HG03039 (cell line): ENCODE data around the gene TNIK.
"Not testable (repeated sequence)": the region's sequence is repeated elsewhere in the genome, so short reads cannot be mapped to it uniquely, and the experiment has no call there.

Source experiments
- ATAC-seq: cut with Tn5 transposase; IDR thresholded peaks from one replicate; pipeline ENCODE4 v1.9.1; 2021; ENCODE audit warnings: mild to moderate bottlenecking, moderate library complexity; ENCODE audit not compliant: unreplicated experiment

TNIK gene

GRCh38 chr3:171446801-171447578, 13.2 kb downstream of the TNIK start:
- no peak for ATAC-seq

GRCh38 chr3:171446301-171446700, 13.9 kb downstream of the TNIK start:
- no peak for ATAC-seq

GRCh38 chr3:171445620-171446204, 14.5 kb downstream of the TNIK start:
- no peak for ATAC-seq

GRCh38 chr3:171444001-171444690, 16.1 kb downstream of the TNIK start:
- ATAC-seq = no peak

- no peak for ATAC-seq
These were observed 16.8 kb downstream of the TNIK start for GRCh38 chr3:171443211-171443957.

GRCh38 chr3:171442184-171442583, 18.0 kb downstream of the TNIK start:
- ATAC-seq = no peak

GRCh38 chr3:171441381-171441780, 18.8 kb downstream of the TNIK start:
- no peak for ATAC-seq

- ATAC-seq = no peak
These were observed 20.2 kb downstream of the TNIK start for GRCh38 chr3:171439996-171440395.

GRCh38 chr3:171437115-171437756, 23.0 kb downstream of the TNIK start:
- ATAC-seq = no peak

- no peak for ATAC-seq
These were observed 23.8 kb downstream of the TNIK start for GRCh38 chr3:171436380-171436779.

- ATAC-seq = no peak
These were observed 24.4 kb downstream of the TNIK start for GRCh38 chr3:171435757-171436156.

GRCh38 chr3:171435143-171435542, 25.1 kb downstream of the TNIK start:
- ATAC-seq = no peak

GRCh38 chr3:171432548-171432947, 27.7 kb downstream of the TNIK start:
- ATAC-seq = no peak

GRCh38 chr3:171431550-171431949, 28.7 kb downstream of the TNIK start:
- no peak for ATAC-seq

GRCh38 chr3:171430530-171430929, 29.7 kb downstream of the TNIK start:
- no peak for ATAC-seq

GRCh38 chr3:171429635-171430034, 30.6 kb downstream of the TNIK start:
- no peak for ATAC-seq

- no peak for ATAC-seq
These were observed 31.3 kb downstream of the TNIK start for GRCh38 chr3:171428892-171429291.

GRCh38 chr3:171428321-171428787, 31.9 kb downstream of the TNIK start:
- ATAC-seq = no peak

- ATAC-seq = no peak
These were observed 32.4 kb downstream of the TNIK start for GRCh38 chr3:171427771-171428320.

- ATAC-seq = not testable (repeated sequence)
These were observed 36.1 kb downstream of the TNIK start for GRCh38 chr3:171424063-171424462.
